GM12892 (cell line): ENCODE results near the gene MRPL20.

Experiments used
- POLR2A ChIP-seq: IDR thresholded peaks from 2 replicates; pipeline ENCODE4 v1.6.1; 2011; ENCODE audit warnings: low read depth, low read length, control low read depth
- POLR2AphosphoS5 ChIP-seq: IDR thresholded peaks from 2 replicates; pipeline ENCODE4 v1.6.1; 2011; ENCODE audit warnings: low read depth, low read length, control low read depth
- TAF1 ChIP-seq: IDR thresholded peaks from 2 replicates; pipeline ENCODE4 v1.6.1; 2011; ENCODE audit warnings: low read depth, mild to moderate bottlenecking, control low read depth, low read length, borderline replicate concordance

- no peak for TF ChIP-seq POLR2A
- TF ChIP-seq POLR2AphosphoS5, result no peak
- TF ChIP-seq TAF1, result no peak
Observed at GRCh38 chr1:1352786-1353388, 54.2 kb downstream of the MRPL20 start.
